HCT116 (cell line): ENCODE data around the gene PHPT1. TPM values are rescaled to one million over a fixed set of nuclear protein-coding genes. Genes with fewer than 3 reads are reported as not detected.

Experiments used
- ATAC-seq: fragments of 200-7000 bp; cut with Tn5 transposase; 2 replicates; pipeline ENCODE4 v1.9.1; 2020; ENCODE audit warnings: mild to moderate bottlenecking, moderate library complexity
- BruUV-seq: library from RNA; stranded (reverse); fragments of 400-500 nt; replicated peaks from 2 replicates; lab custom pipeline; 2021; lab: Mats Ljungman, UMichigan
- CTCF ChIA-PET: fragments of 300-600 bp; sonication (Branson Sonifier 250); formaldehyde crosslinking; loops from one replicate; lab custom pipeline; 2021; ENCODE audit warnings: antibody characterized with exemption; lab: Charles Lee
- POLR2A ChIA-PET: fragments of 300-600, 350-600 bp; sonication (Branson Sonifier 250); formaldehyde crosslinking; loops from one replicate; lab custom pipeline; 2021; ENCODE audit warnings: antibody characterized with exemption; lab: Charles Lee
- RAD21 ChIA-PET, 2 experiments: fragments of 300-600 bp; sonication (Branson Sonifier 250); formaldehyde crosslinking; loops; one replicate each; lab custom pipeline; 2023; ENCODE audit warnings: low total read pairs in 2 of 2; ENCODE audit not compliant: uncharacterized antibody in 2 of 2, unreplicated experiment in 2 of 2, low non-redundant PET in 1 of 2; lab: Charles Lee
- DNase-seq: peaks from one replicate; pipeline ENCODE4 v3.0.0-alpha.2; 2010; ENCODE audit warnings: low read depth, low spot score
- H2AFZ ChIP-seq: fragments of 200-600 bp; shearing (Covaris generic), sonication (generic); 2 replicates; pipeline ENCODE4 v1.6.1; 2017; ENCODE audit warnings: low read depth, mixed run types, mixed read lengths, antibody characterized with exemption, low read length; ENCODE audit not compliant: poor library complexity, severe bottlenecking
- H3K27ac ChIP-seq: 2 replicates; pipeline ENCODE4 v1.5.1; 2012; ENCODE audit warnings: low read depth, low read length
- H3K27me3 ChIP-seq: fragments of 200-600 bp; sonication (generic); 2 replicates; pipeline ENCODE4 v1.6.1; 2016; ENCODE audit warnings: mixed run types, low read length, mixed read lengths; ENCODE audit not compliant: insufficient read depth
- H3K36me3 ChIP-seq, 2 experiments: fragments of 200-500 bp in 1 of 2; fragments of 200-600 bp in 1 of 2; sonication (Bioruptor generic) in 1 of 2; sonication (generic) in 1 of 2; 2 replicates each; pipeline versions ENCODE4 v1.5.1 to v1.6.1; 2014 to 2016; ENCODE audit warnings: low read length in 2 of 2, inconsistent platforms in 1 of 2, mixed read lengths in 1 of 2, mixed run types in 1 of 2; ENCODE audit not compliant: insufficient read depth in 2 of 2, control insufficient read depth in 1 of 2
- H3K4me1 ChIP-seq, 2 experiments: fragments of 200-600 bp in 1 of 2; sonication (generic) in 1 of 2; 2 replicates each; pipeline versions ENCODE4 v1.5.1 to v1.6.1; 2012 to 2017; ENCODE audit warnings: low read length in 2 of 2, inconsistent platforms in 1 of 2, mild to moderate bottlenecking in 1 of 2, mixed read lengths in 1 of 2, mixed run types in 1 of 2, moderate library complexity in 1 of 2; ENCODE audit not compliant: insufficient read depth in 2 of 2, control insufficient read depth in 1 of 2
- H3K4me2 ChIP-seq: fragments of 200-600 bp; sonication (generic); 2 replicates; pipeline ENCODE4 v1.6.1; 2017; ENCODE audit warnings: mixed run types, low read length, mixed read lengths
- H3K4me3 ChIP-seq, 2 experiments: fragments of 200-600 bp in 1 of 2; sonication (generic) in 1 of 2; replicated peaks in 1 of 2; 2 replicates each; pipeline ENCODE4 v1.5.1; 2011 to 2016; ENCODE audit warnings: low read length in 2 of 2, control low read depth in 1 of 2, low read depth in 1 of 2, mild to moderate bottlenecking in 1 of 2, mixed read lengths in 1 of 2, mixed run types in 1 of 2
- H3K79me2 ChIP-seq: fragments of 200-600 bp; sonication (generic); 2 replicates; pipeline ENCODE4 v1.6.1; 2017; ENCODE audit warnings: mild to moderate bottlenecking, mixed run types, low read length, moderate library complexity, mixed read lengths; ENCODE audit not compliant: insufficient read depth
- H3K9ac ChIP-seq: fragments of 200-600 bp; sonication (generic); 2 replicates; pipeline ENCODE4 v1.6.1; 2016; ENCODE audit warnings: low read length, mixed read lengths
- H3K9me2 ChIP-seq: fragments of 200-600 bp; sonication (generic), shearing (Covaris generic); 2 replicates; pipeline ENCODE4 v1.6.1; 2017; ENCODE audit warnings: mixed run types, mild to moderate bottlenecking, moderate library complexity; ENCODE audit not compliant: insufficient read depth
- H3K9me3 ChIP-seq, 2 experiments: fragments of 200-500 bp in 1 of 2; fragments of 200-600 bp in 1 of 2; sonication (Bioruptor generic) in 1 of 2; sonication (generic) in 1 of 2; 2 replicates each; pipeline ENCODE4 v1.6.1; 2014 to 2017; ENCODE audit warnings: low read length in 2 of 2, mixed read lengths in 2 of 2, inconsistent platforms in 1 of 2, low read depth in 1 of 2, mild to moderate bottlenecking in 1 of 2, mixed run types in 1 of 2, moderate library complexity in 1 of 2; ENCODE audit not compliant: control insufficient read depth in 1 of 2, insufficient read depth in 1 of 2
- H4K20me1 ChIP-seq: fragments of 200-600 bp; sonication (generic), shearing (Covaris generic); 2 replicates; pipeline ENCODE4 v1.6.1; 2017; ENCODE audit warnings: mixed run types, mild to moderate bottlenecking, moderate library complexity; ENCODE audit not compliant: insufficient read depth
- CBX3 ChIP-seq: IDR thresholded peaks from 2 replicates; pipeline ENCODE4 v1.6.1; 2012; ENCODE audit warnings: low read depth
- CEBPB ChIP-seq: IDR thresholded peaks from 2 replicates; pipeline ENCODE4 v1.6.1; 2012; ENCODE audit warnings: low read depth
- EZH2 ChIP-seq: fragments of 200-600 bp; sonication (generic); IDR thresholded peaks from 2 replicates; pipeline ENCODE4 v1.6.1; 2017; ENCODE audit warnings: antibody characterized with exemption, mixed run types
- EZH2phosphoT487 ChIP-seq: fragments of 200-600 bp; IDR thresholded peaks from 2 replicates; pipeline ENCODE4 v1.6.1; 2018; ENCODE audit warnings: antibody characterized with exemption, borderline replicate concordance
- FOSL1 ChIP-seq: IDR thresholded peaks from 2 replicates; pipeline ENCODE4 v1.6.1; 2012; ENCODE audit warnings: low read depth
- RAD21 ChIP-seq: IDR thresholded peaks from 2 replicates; pipeline ENCODE4 v1.6.1; 2012; ENCODE audit warnings: low read depth, mild to moderate bottlenecking
- SIN3A ChIP-seq: IDR thresholded peaks from 2 replicates; pipeline ENCODE4 v1.6.1; 2012; ENCODE audit warnings: low read depth
- SP1 ChIP-seq: IDR thresholded peaks from 2 replicates; pipeline ENCODE4 v1.6.1; 2012; ENCODE audit warnings: low read depth
- SRF ChIP-seq: IDR thresholded peaks from 2 replicates; pipeline ENCODE4 v1.6.1; 2012; ENCODE audit warnings: low read depth
- TCF7L2 ChIP-seq: IDR thresholded peaks from 2 replicates; pipeline ENCODE4 v1.7.0; 2011; ENCODE audit warnings: borderline replicate concordance, inconsistent platforms; ENCODE audit not compliant: insufficient read depth, insufficient read length; ENCODE audit errors: extremely low read depth
- YY1 ChIP-seq: IDR thresholded peaks from 2 replicates; pipeline ENCODE4 v1.6.1; 2011; ENCODE audit warnings: low read length, low read depth, moderate library complexity, mild to moderate bottlenecking; ENCODE audit not compliant: insufficient replicate concordance; ENCODE audit errors: extremely low read depth
- ZFX ChIP-seq: fragments of 450-650 bp; IDR thresholded peaks from 2 replicates; pipeline ENCODE4 v1.6.1; 2017
- ZNF274 ChIP-seq: fragments of 200-500 bp; sonication (Bioruptor generic); IDR thresholded peaks from 2 replicates; pipeline ENCODE4 v1.6.1; 2014; ENCODE audit warnings: mild to moderate bottlenecking, low read depth, low read length, inconsistent platforms
- intact Hi-C: fragments of 100-400 bp; cut with micrococcal nuclease; formaldehyde crosslinking; loops from 2 replicates; pipeline ENCODE4 v1.10.0; 2022
- total RNA-seq: library from RNA; stranded (reverse); gene quantifications from one replicate; pipeline ENCODE4 v1.2.1, GENCODE V29; 2021; ENCODE audit not compliant: unreplicated experiment
- TF ChIP-seq, protein P1 (sequence below), 3 experiments: fragments of 200-600 bp in 1 of 3; sonication (generic) in 1 of 3; IDR thresholded peaks in 2 of 3; conservative IDR thresholded peaks in 1 of 3; 2 replicates each; pipeline ENCODE4 v1.5.1; 2012 to 2017; ENCODE audit warnings: low read depth in 2 of 3, low read length in 2 of 3, antibody characterized with exemption in 1 of 3, borderline replicate concordance in 1 of 3, control low read depth in 1 of 3, mild to moderate bottlenecking in 1 of 3, mixed read lengths in 1 of 3, mixed run types in 1 of 3, moderate library complexity in 1 of 3; ENCODE audit not compliant: insufficient read depth in 1 of 3
- TF ChIP-seq, protein P2 (sequence below): IDR thresholded peaks from 2 replicates; pipeline ENCODE4 v1.6.1; 2011; ENCODE audit warnings: mild to moderate bottlenecking, low read length, moderate library complexity; ENCODE audit not compliant: insufficient replicate concordance; ENCODE audit errors: extremely low read depth
- TF ChIP-seq, protein P3 (sequence below): IDR thresholded peaks from 2 replicates; pipeline ENCODE4 v1.6.1; 2012
- TF ChIP-seq, protein P4 (sequence below): IDR thresholded peaks from 2 replicates; pipeline ENCODE4 v1.6.1; 2012

The PHPT1 gene
- total RNA-seq, 1 experiment from 2014 or later: 148 TPM

DNA sequence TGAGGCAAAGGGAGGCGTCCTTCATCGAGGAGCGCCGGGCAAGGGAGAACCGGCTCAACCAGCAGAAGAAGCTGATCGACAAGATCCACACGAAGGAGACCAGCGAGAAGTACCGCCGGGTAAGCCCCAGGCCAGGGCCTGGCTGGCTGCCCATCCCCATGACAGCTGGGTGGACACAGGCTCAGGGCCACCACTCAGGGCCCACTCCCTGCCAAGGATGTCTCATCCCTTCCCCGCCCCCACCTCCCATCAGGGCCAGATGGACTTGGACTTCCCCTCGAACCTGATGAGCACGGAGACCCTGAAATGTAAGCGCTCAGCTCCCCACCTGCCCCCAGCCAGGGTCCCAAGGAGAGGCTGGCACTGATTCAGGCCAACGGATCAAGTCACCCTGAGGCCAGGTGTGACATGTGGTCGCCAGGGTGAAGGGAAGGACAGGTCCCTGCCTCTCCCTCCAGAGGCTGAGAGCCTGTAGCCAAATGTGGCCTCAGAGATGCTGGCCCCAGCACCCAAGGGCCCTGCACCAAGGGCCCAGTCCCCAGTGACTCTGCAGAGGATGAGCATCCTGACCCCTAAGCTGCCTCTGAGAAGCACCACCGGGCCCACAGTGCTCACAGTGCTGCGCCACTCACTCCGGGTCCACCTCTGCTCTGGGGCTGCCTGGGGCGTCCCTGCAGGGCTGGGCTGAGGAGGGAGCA is 44.6 kb upstream of the PHPT1 start:
- ChIA-PET POLR2A (no interaction called here), RAD21 (no interaction called here), CTCF (no interaction called here)
- H3K79me2 ChIP-seq: peaks cover 25% of the 10 kb centered on the region
- no peaks in the 10 kb centered on the region for H4K20me1 ChIP-seq
- peaks cover 0 to 3% of the 10 kb centered on the region in 2 experiments; a peak in 1 of 4 replicates for H3K36me3 ChIP-seq
- no peaks in the 10 kb centered on the region for H3K9me3 ChIP-seq
- no peak overlapping the region for H3K4me3 ChIP-seq
- no peak overlapping the region for H3K9ac ChIP-seq
- TF ChIP-seq EZH2phosphoT487: no peak
- no peak for TF ChIP-seq ZNF274
- no peak for TF ChIP-seq FOSL1
- no peak for TF ChIP-seq TCF7L2
- TF ChIP-seq RAD21: no peak
- TF ChIP-seq, protein P1, sequence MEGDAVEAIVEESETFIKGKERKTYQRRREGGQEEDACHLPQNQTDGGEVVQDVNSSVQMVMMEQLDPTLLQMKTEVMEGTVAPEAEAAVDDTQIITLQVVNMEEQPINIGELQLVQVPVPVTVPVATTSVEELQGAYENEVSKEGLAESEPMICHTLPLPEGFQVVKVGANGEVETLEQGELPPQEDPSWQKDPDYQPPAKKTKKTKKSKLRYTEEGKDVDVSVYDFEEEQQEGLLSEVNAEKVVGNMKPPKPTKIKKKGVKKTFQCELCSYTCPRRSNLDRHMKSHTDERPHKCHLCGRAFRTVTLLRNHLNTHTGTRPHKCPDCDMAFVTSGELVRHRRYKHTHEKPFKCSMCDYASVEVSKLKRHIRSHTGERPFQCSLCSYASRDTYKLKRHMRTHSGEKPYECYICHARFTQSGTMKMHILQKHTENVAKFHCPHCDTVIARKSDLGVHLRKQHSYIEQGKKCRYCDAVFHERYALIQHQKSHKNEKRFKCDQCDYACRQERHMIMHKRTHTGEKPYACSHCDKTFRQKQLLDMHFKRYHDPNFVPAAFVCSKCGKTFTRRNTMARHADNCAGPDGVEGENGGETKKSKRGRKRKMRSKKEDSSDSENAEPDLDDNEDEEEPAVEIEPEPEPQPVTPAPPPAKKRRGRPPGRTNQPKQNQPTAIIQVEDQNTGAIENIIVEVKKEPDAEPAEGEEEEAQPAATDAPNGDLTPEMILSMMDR (IDR thresholded peaks at IDR 0.05 in 2 of 3, conservative IDR thresholded peaks at IDR 0.05 in 1 of 3; ENCODE audit: borderline replicate concordance in 1 of 3, insufficient read depth in 1 of 3, low read depth in 2 of 3, low read length in 2 of 3): no peak
- TF ChIP-seq SP1: no peak
- TF ChIP-seq, protein P2, sequence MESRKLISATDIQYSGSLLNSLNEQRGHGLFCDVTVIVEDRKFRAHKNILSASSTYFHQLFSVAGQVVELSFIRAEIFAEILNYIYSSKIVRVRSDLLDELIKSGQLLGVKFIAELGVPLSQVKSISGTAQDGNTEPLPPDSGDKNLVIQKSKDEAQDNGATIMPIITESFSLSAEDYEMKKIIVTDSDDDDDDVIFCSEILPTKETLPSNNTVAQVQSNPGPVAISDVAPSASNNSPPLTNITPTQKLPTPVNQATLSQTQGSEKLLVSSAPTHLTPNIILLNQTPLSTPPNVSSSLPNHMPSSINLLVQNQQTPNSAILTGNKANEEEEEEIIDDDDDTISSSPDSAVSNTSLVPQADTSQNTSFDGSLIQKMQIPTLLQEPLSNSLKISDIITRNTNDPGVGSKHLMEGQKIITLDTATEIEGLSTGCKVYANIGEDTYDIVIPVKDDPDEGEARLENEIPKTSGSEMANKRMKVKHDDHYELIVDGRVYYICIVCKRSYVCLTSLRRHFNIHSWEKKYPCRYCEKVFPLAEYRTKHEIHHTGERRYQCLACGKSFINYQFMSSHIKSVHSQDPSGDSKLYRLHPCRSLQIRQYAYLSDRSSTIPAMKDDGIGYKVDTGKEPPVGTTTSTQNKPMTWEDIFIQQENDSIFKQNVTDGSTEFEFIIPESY: no peak
- TF ChIP-seq CEBPB: no peak
- TF ChIP-seq YY1: no peak
- TF ChIP-seq SRF: no peak
- TF ChIP-seq CBX3: no peak
- TF ChIP-seq ZFX: no peak
- no peak for TF ChIP-seq EZH2
- TF ChIP-seq, protein P3, sequence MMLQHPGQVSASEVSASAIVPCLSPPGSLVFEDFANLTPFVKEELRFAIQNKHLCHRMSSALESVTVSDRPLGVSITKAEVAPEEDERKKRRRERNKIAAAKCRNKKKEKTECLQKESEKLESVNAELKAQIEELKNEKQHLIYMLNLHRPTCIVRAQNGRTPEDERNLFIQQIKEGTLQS: no peak
- no peak for TF ChIP-seq SIN3A
- TF ChIP-seq, protein P4, sequence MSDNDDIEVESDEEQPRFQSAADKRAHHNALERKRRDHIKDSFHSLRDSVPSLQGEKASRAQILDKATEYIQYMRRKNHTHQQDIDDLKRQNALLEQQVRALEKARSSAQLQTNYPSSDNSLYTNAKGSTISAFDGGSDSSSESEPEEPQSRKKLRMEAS: no peak
- DNase-seq (no peak), ATAC-seq (no peak)
- intact Hi-C loops: no loop called here
- no peak overlapping the region for H3K27ac ChIP-seq
- H3K9me2 ChIP-seq: no peaks in the 10 kb centered on the region
- no TSS peak for BruUV-seq
- no peaks in the 10 kb centered on the region for H3K27me3 ChIP-seq
- no peak overlapping the region for H2AFZ ChIP-seq
- peaks cover 31 to 40% of the 10 kb centered on the region in 2 experiments for H3K4me1 ChIP-seq
- no peak overlapping the region for H3K4me2 ChIP-seq
